H1 (cell line): ENCODE data around the gene SEMA3C. TPM values are rescaled to one million over a fixed set of nuclear protein-coding genes. Genes with fewer than 3 reads are reported as not detected.

Experiments
- polyA plus RNA-seq, 7 experiments: library from polyadenylated mRNA; depleted of rRNA in 3 of 7; stranded (reverse) in 5 of 7; unstranded in 2 of 7; fragments of >200 nt in 5 of 7; fragments of 200-250 nt in 2 of 7; gene quantifications; 1 replicate in 5 of 7; 2 replicates in 1 of 7; 4 replicates in 1 of 7; pipeline versions ENCODE4 v1.2.1 to v1.2.3, GENCODE V29; 2011 to 2013; ENCODE audit warnings: missing spikeins in 2 of 7, mixed read lengths in 2 of 7
- total RNA-seq: library from RNA; stranded (reverse); fragmentation: NEBNext Ultra II Directional; extraction: Animal tissue kit (Norgen Biotek cat#: 25700); gene quantifications from 2 replicates; pipeline ENCODE4 v1.2.1, GENCODE V29; 2021
- TF ChIP-seq, protein P1 (sequence below): IDR thresholded peaks from 2 replicates; pipeline ENCODE4 v1.6.1; 2011; ENCODE audit warnings: low read depth, mild to moderate bottlenecking, low read length; ENCODE audit not compliant: insufficient read depth
- TF ChIP-seq, protein P2 (sequence below): IDR thresholded peaks from 2 replicates; pipeline ENCODE4 v1.6.1; 2012; ENCODE audit warnings: inconsistent platforms

The SEMA3C gene
- total and polyA plus RNA-seq, 2 of the 8 experiments (the other 6 are each of a cell fraction or from before 2014, with no cell fraction given), result 0.15 to 1.4 TPM

DNA sequence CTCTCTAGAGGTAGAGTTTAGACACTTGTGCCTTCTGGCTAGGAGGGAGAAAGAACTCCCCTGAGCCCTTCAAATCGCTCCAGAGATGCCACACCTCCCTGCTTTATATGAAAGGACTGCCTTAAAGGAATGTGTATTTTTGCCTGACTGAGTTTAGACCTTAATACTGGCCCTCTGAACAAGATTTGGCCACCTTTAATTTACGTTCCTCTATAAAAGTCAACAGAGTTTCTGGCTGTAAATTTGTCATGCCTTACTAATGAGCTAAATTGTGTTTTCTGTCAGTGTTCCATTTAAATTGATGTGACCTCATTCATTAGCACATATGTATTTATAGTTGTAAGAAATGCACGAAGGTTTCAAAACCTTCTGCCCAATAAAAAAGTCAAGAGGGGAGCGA is 48.0 kb downstream of the SEMA3C start (continued):
- TF ChIP-seq, protein P1, sequence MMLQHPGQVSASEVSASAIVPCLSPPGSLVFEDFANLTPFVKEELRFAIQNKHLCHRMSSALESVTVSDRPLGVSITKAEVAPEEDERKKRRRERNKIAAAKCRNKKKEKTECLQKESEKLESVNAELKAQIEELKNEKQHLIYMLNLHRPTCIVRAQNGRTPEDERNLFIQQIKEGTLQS, result no peak
- TF ChIP-seq, protein P2, sequence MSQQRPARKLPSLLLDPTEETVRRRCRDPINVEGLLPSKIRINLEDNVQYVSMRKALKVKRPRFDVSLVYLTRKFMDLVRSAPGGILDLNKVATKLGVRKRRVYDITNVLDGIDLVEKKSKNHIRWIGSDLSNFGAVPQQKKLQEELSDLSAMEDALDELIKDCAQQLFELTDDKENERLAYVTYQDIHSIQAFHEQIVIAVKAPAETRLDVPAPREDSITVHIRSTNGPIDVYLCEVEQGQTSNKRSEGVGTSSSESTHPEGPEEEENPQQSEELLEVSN, result no peak
- TF ChIP-seq, all 59 proteins: peak for 0
